Measurements from ENCODE around the gene RAPGEF3. TPM values are rescaled to one million over a fixed set of nuclear protein-coding genes. Genes with fewer than 3 reads are reported as not detected.

Gene RAPGEF3
- polyA plus RNA-seq, 3 donors, result 0.08 to 2.5 (median 0.60) TPM

- Histone ChIP-seq H3K4me1 (ENCODE audit: control insufficient read depth in 1 of 2, insufficient read depth in 2 of 2, low read length in 2 of 2) (peaks cover 60 to 63% of the 10 kb centered on the region in 2 donors), H3K27me3 (ENCODE audit: control insufficient read depth in 2 of 2, insufficient read depth in 2 of 2, low read length in 2 of 2) (no peaks in the 10 kb centered on the region), H3K9ac (ENCODE audit: insufficient read depth, low read length, poor library complexity, severe bottlenecking) (no peak overlapping the region), H3K27ac (ENCODE audit: low read depth in 1 of 2, low read length in 2 of 2) (no peak overlapping the region), H3K79me2 (ENCODE audit: insufficient read depth, low read length) (peaks cover 32% of the 10 kb centered on the region), H3K4me3 (replicated peaks in 1 of 3; ENCODE audit: low read depth in 2 of 3, low read length in 3 of 3) (no peak overlapping the region), H3K9me3 (replicated peaks in 1 of 2; ENCODE audit: control insufficient read depth in 1 of 2, insufficient read depth in 1 of 2, low read length in 2 of 2) (no peaks in the 10 kb centered on the region), H2AFZ (ENCODE audit: insufficient read depth, low read depth, low read length, poor library complexity, severe bottlenecking) (no peak overlapping the region), H3K36me3 (replicated peaks in 1 of 2; ENCODE audit: control insufficient read depth in 1 of 2, insufficient read depth in 2 of 2, low read length in 2 of 2) (no peaks in the 10 kb centered on the region), H3K4me2 (replicated peaks; ENCODE audit: extremely low read depth, low read length, poor library complexity, severe bottlenecking) (no peak overlapping the region), H4K20me1 (ENCODE audit: insufficient read depth, low read length) (peaks cover 10% of the 10 kb centered on the region)
- TF ChIP-seq, protein P1, sequence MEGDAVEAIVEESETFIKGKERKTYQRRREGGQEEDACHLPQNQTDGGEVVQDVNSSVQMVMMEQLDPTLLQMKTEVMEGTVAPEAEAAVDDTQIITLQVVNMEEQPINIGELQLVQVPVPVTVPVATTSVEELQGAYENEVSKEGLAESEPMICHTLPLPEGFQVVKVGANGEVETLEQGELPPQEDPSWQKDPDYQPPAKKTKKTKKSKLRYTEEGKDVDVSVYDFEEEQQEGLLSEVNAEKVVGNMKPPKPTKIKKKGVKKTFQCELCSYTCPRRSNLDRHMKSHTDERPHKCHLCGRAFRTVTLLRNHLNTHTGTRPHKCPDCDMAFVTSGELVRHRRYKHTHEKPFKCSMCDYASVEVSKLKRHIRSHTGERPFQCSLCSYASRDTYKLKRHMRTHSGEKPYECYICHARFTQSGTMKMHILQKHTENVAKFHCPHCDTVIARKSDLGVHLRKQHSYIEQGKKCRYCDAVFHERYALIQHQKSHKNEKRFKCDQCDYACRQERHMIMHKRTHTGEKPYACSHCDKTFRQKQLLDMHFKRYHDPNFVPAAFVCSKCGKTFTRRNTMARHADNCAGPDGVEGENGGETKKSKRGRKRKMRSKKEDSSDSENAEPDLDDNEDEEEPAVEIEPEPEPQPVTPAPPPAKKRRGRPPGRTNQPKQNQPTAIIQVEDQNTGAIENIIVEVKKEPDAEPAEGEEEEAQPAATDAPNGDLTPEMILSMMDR (IDR thresholded peaks at IDR 0.05), result no peak
- WGBS (ENCODE audit: insufficient coverage), result 92% methylated on average over 5 of the region's 6 CpGs
- Mint-ChIP-seq H3K9me3 (no peaks in the 10 kb centered on the region), H3K4me3 (no peak overlapping the region), H3K36me3 (peaks cover 0 to 13% of the 10 kb centered on the region in 2 donors), H3K4me1 (peaks cover 72% of the 10 kb centered on the region), H3K27ac (peak overlapping the region in 1 of 7 donors; percentile 65), H3K27me3 (ENCODE audit: low read depth in 3 of 3) (peaks cover 2 to 7% (median 2%) of the 10 kb centered on the region in 3 donors)
- intact Hi-C loops (cut with micrococcal nuclease), result loop anchor here (10.0 kb wide), 2 partner anchors 233 to 243 kb away; no protein-coding TSS in a partner anchor
- no peak for DNase-seq
These were observed 46.5 kb downstream of the RAPGEF3 start for GRCh38 chr12:47712171-47712570.

- Mint-ChIP-seq H3K36me3 (peaks cover 0 to 9% of the 10 kb centered on the region in 2 donors), H3K9me3 (no peaks in the 10 kb centered on the region), H3K4me1 (peaks cover 70% of the 10 kb centered on the region), H3K27me3 (ENCODE audit: low read depth in 3 of 3) (peaks cover 0 to 5% (median 0%) of the 10 kb centered on the region in 3 donors), H3K27ac (peak overlapping the region in 2 of 7 donors; percentile 35 to 93), H3K4me3 (no peak overlapping the region)
- Histone ChIP-seq H4K20me1 (ENCODE audit: insufficient read depth, low read length) (peaks cover 9% of the 10 kb centered on the region), H3K4me2 (replicated peaks; ENCODE audit: extremely low read depth, low read length, poor library complexity, severe bottlenecking) (no peak overlapping the region), H3K9me3 (replicated peaks in 1 of 2; ENCODE audit: control insufficient read depth in 1 of 2, insufficient read depth in 1 of 2, low read length in 2 of 2) (no peaks in the 10 kb centered on the region), H3K27ac (ENCODE audit: low read depth in 1 of 2, low read length in 2 of 2) (peak overlapping the region in 1 of 2 donors; percentile 95), H3K27me3 (ENCODE audit: control insufficient read depth in 2 of 2, insufficient read depth in 2 of 2, low read length in 2 of 2) (no peaks in the 10 kb centered on the region), H3K4me1 (ENCODE audit: control insufficient read depth in 1 of 2, insufficient read depth in 2 of 2, low read length in 2 of 2) (peaks cover 60 to 66% of the 10 kb centered on the region in 2 donors), H3K79me2 (ENCODE audit: insufficient read depth, low read length) (peaks cover 36% of the 10 kb centered on the region), H3K36me3 (replicated peaks in 1 of 2; ENCODE audit: control insufficient read depth in 1 of 2, insufficient read depth in 2 of 2, low read length in 2 of 2) (no peaks in the 10 kb centered on the region), H3K9ac (ENCODE audit: insufficient read depth, low read length, poor library complexity, severe bottlenecking) (no peak overlapping the region), H3K4me3 (replicated peaks in 1 of 3; ENCODE audit: low read depth in 2 of 3, low read length in 3 of 3) (no peak overlapping the region), H2AFZ (ENCODE audit: insufficient read depth, low read depth, low read length, poor library complexity, severe bottlenecking) (no peak overlapping the region)
- TF ChIP-seq, protein P1 (IDR thresholded peaks at IDR 0.05), result no peak
- DNase-seq, result no peak
- 93% methylated on average over 5 of the region's 5 CpGs for WGBS (ENCODE audit: insufficient coverage)
- intact Hi-C loops (cut with micrococcal nuclease), result loop anchor here (10.0 kb wide), 2 partner anchors 233 to 243 kb away; no protein-coding TSS in a partner anchor
These were observed 47.2 kb downstream of the RAPGEF3 start for GRCh38 chr12:47711448-47711847.
